Tibial artery (tissue), 4 donors: Measurements from ENCODE around the gene BLCAP.
"Not testable (repeated sequence)": the region's sequence is repeated elsewhere in the genome, so short reads cannot be mapped to it uniquely, and the experiment has no call there.

Source experiments
- DNase-seq, 2 donors: peaks; one replicate each; pipeline ENCODE4 v3.0.0-alpha.2; 2019
- H3K27ac ChIP-seq, 2 donors: fragments of 200-600 bp; sonication (generic) in 1 of 2; 1 replicate in 1 of 2; 2 replicates in 1 of 2; pipeline ENCODE4 v1.5.1; 2018 to 2019; ENCODE audit warnings: mild to moderate bottlenecking in 1 of 2
- H3K27me3 ChIP-seq, 2 donors: fragments of 200-600 bp; sonication (generic) in 1 of 2; one replicate each; pipeline versions ENCODE4 v1.5.1 to v1.6.0; 2016 to 2019
- H3K36me3 ChIP-seq, 3 donors: fragments of 200-600 bp; sonication (generic) in 2 of 3; one replicate each; pipeline ENCODE4 v1.5.1; 2016 to 2019; ENCODE audit warnings: mild to moderate bottlenecking in 2 of 3
- H3K4me1 ChIP-seq, 4 donors: fragments of 200-600 bp; sonication (generic) in 2 of 4; 1 replicate in 3 of 4; 2 replicates in 1 of 4; pipeline ENCODE4 v1.5.1; 2016 to 2019
- H3K4me3 ChIP-seq, 2 donors: fragments of 200-600 bp; sonication (generic) in 1 of 2; 1 replicate in 1 of 2; 2 replicates in 1 of 2; pipeline ENCODE4 v1.5.1; 2018 to 2019; ENCODE audit warnings: mild to moderate bottlenecking in 2 of 2
- H3K9me3 ChIP-seq, 3 donors: fragments of 200-600 bp; sonication (generic) in 1 of 3; one replicate each; pipeline ENCODE4 v1.5.1; 2016 to 2019
- CTCF ChIP-seq, 2 experiments: fragments of 200-600 bp in 1 of 2; fragments of 450-650 bp in 1 of 2; IDR thresholded peaks; one replicate each; pipeline ENCODE4 v1.5.1; 2017 to 2019; ENCODE audit warnings: antibody characterized with exemption in 2 of 2, mild to moderate bottlenecking in 1 of 2, moderate library complexity in 1 of 2
- intact Hi-C: fragments of 100-400 bp; cut with DNase I; formaldehyde crosslinking; loops from one replicate; pipeline ENCODE4 v1.15.0; 2023; ENCODE audit warnings: low total_unique reads

The BLCAP gene

GRCh38 chr20:37527638-37528445 lies at the start of gene BLCAP:
BLCAP (minus strand) TSS chr20:37527876; CDS start chr20:37519174, 8,702 bp downstream.
- Histone ChIP-seq H3K27ac (peak within 1 kb of the TSS; percentile 93 to 96), H3K36me3 (no peaks in the 10 kb centered on the region), H3K4me3 (peak within 1 kb of the TSS; percentile 96 to 100), H3K9me3 (no peaks in the 10 kb centered on the region), H3K4me1 (peaks cover 0 to 45% (median 37%) of the 10 kb centered on the region in 4 donors), H3K27me3 (no peaks in the 10 kb centered on the region)
- intact Hi-C loops = no loop called here
- DNase-seq = peak; percentile 91 to 93
- peak in 1 of 2 experiments; percentile 12 for TF ChIP-seq CTCF (IDR thresholded peaks at IDR 0.05)

- H3K9me3 ChIP-seq, intact Hi-C loops, H3K36me3 ChIP-seq, H3K4me1 ChIP-seq, H3K4me3 ChIP-seq, H3K27ac ChIP-seq, DNase-seq: not testable (repeated sequence)
- peaks cover 0 to 43% of the 10 kb centered on the region in 2 donors for H3K27me3 ChIP-seq
Measured at GRCh38 chr20:37577436-37577835, 49.8 kb upstream of the BLCAP start.

- H3K36me3 ChIP-seq = no peaks in the 10 kb centered on the region
- H3K4me3 ChIP-seq = no peak overlapping the region
- no peaks in the 10 kb centered on the region for H3K9me3 ChIP-seq
- H3K4me1 ChIP-seq = no peaks in the 10 kb centered on the region
- TF ChIP-seq CTCF (IDR thresholded peaks at IDR 0.05) = no peak
- H3K27me3 ChIP-seq = peaks cover 0 to 41% of the 10 kb centered on the region in 2 donors
- no peak for DNase-seq
- H3K27ac ChIP-seq = no peak overlapping the region
- intact Hi-C loops = no loop called here
Measured at GRCh38 chr20:37576911-37577310, 49.2 kb upstream of the BLCAP start.

GRCh38 chr20:37575884-37576283 lies 48.2 kb upstream of the BLCAP start:
- Histone ChIP-seq H3K4me1 (no peaks in the 10 kb centered on the region), H3K36me3 (no peaks in the 10 kb centered on the region), H3K9me3 (no peaks in the 10 kb centered on the region), H3K27ac (no peak overlapping the region), H3K27me3 (peaks cover 0 to 41% of the 10 kb centered on the region in 2 donors), H3K4me3 (no peak overlapping the region)
- intact Hi-C loops = no loop called here
- no peak for DNase-seq
- TF ChIP-seq CTCF (IDR thresholded peaks at IDR 0.05) = no peak

GRCh38 chr20:37574199-37574890 lies 46.7 kb upstream of the BLCAP start:
- H3K27ac ChIP-seq = no peak overlapping the region
- intact Hi-C loops = no loop called here
- H3K27me3 ChIP-seq = peaks cover 0 to 42% of the 10 kb centered on the region in 2 donors

More at GRCh38 chr20:37574199-37574890, 46.7 kb upstream of the BLCAP start:
- TF ChIP-seq CTCF (IDR thresholded peaks at IDR 0.05) = no peak
- Histone ChIP-seq H3K9me3 (no peaks in the 10 kb centered on the region), H3K4me1 (no peaks in the 10 kb centered on the region), H3K4me3 (no peak overlapping the region), H3K36me3 (no peaks in the 10 kb centered on the region)
- DNase-seq = peak in 1 of 2 donors; percentile 25
